ENCODE data around the gene RFXAP.

DNA sequence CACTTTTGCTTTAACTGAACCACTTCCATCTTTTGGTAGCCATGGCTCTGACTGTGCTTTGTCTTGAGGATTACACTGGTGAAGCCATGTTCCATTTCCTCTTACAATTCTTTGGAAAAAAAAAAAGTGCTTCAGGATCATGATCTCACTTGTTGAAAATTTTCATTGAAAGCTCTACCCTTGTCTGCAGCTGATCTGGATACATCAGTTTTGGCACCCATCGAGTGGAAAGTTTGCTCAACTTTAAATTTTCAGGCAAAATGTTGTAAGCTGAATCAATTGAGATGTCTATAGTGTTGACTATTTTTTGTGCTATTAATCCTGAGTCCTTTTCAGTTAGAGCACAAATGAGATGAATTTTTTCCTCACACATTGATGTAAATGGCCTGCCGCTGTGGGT, 48.3 kb upstream of the RFXAP start:
- no peak for TF ChIP-seq ARID1B (IDR thresholded peaks at IDR 0.05)
- TF ChIP-seq CHD2 (IDR thresholded peaks at IDR 0.05; ENCODE audit: low read depth, low read length), result no peak
- no peak for TF ChIP-seq JUND (IDR thresholded peaks at IDR 0.05; ENCODE audit: borderline replicate concordance, low read depth, low read length)
- TF ChIP-seq JUND (tag; IDR thresholded peaks at IDR 0.05; ENCODE audit: borderline replicate concordance, low read depth, low read length), result no peak
- no peak for TF ChIP-seq ZNF274 (IDR thresholded peaks at IDR 0.05; ENCODE audit: borderline replicate concordance, low read depth, low read length)
- no peak for TF ChIP-seq RB1 (IDR thresholded peaks at IDR 0.05; ENCODE audit: low read depth)
- no peak for TF ChIP-seq CBX2 (IDR thresholded peaks at IDR 0.05; ENCODE audit: insufficient read depth, low read length, poor library complexity, severe bottlenecking)
- TF ChIP-seq, protein P1, sequence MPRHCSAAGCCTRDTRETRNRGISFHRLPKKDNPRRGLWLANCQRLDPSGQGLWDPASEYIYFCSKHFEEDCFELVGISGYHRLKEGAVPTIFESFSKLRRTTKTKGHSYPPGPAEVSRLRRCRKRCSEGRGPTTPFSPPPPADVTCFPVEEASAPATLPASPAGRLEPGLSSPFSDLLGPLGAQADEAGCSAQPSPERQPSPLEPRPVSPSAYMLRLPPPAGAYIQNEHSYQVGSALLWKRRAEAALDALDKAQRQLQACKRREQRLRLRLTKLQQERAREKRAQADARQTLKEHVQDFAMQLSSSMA (CRISPR knock-in tag; IDR thresholded peaks at IDR 0.05), result no peak
